Keratinocyte (primary cell): ENCODE data around the gene KCNK17. TPM values are rescaled to one million over a fixed set of nuclear protein-coding genes. Genes with fewer than 3 reads are reported as not detected.

Experiments
- DNase-seq: peaks from one replicate; pipeline ENCODE4 v3.0.0-alpha.2; 2011; ENCODE audit warnings: low read depth, missing footprints, low spot score
- FAIRE-seq: peaks from 2 replicates; lab custom pipeline; 2011; peaks lifted over from hg19 to GRCh38; lab: Jason Lieb, UNC
- H2AFZ ChIP-seq: 2 replicates; pipeline ENCODE4 v1.6.0; 2012; ENCODE audit warnings: low read length, control low read depth, inconsistent platforms; ENCODE audit not compliant: control insufficient read depth
- H3K27ac ChIP-seq: 2 replicates; pipeline ENCODE4 v1.5.1; 2011; ENCODE audit warnings: low read length; ENCODE audit not compliant: control insufficient read depth, insufficient read depth
- H3K27me3 ChIP-seq: 3 replicates; pipeline ENCODE4 v1.6.0; 2011; ENCODE audit warnings: low read length; ENCODE audit not compliant: control insufficient read depth, insufficient read depth; ENCODE audit errors: extremely low read depth
- H3K36me3 ChIP-seq, 2 experiments: 2 replicates in 1 of 2; 3 replicates in 1 of 2; pipeline ENCODE4 v1.5.1; 2011; ENCODE audit warnings: low read length in 2 of 2, mild to moderate bottlenecking in 1 of 2; ENCODE audit not compliant: control insufficient read depth in 2 of 2, insufficient read depth in 2 of 2; ENCODE audit errors: extremely low read depth in 1 of 2
- H3K4me1 ChIP-seq: 3 replicates; pipeline ENCODE4 v1.5.1; 2011; ENCODE audit warnings: low read length; ENCODE audit not compliant: control insufficient read depth, insufficient read depth; ENCODE audit errors: extremely low read depth
- H3K4me2 ChIP-seq: 3 replicates; pipeline ENCODE4 v1.6.0; 2011; ENCODE audit warnings: low read depth, low read length; ENCODE audit not compliant: control insufficient read depth, insufficient read depth; ENCODE audit errors: extremely low read depth
- H3K4me3 ChIP-seq, 3 experiments: fragments of 200-600 bp in 1 of 3; sonication (generic) in 1 of 3; 2 replicates in 2 of 3; 3 replicates in 1 of 3; pipeline ENCODE4 v1.5.1; 2011 to 2016; ENCODE audit warnings: low read length in 3 of 3, mild to moderate bottlenecking in 3 of 3, control low read depth in 2 of 3, inconsistent platforms in 1 of 3, low read depth in 1 of 3, mixed read lengths in 1 of 3, mixed run types in 1 of 3, moderate library complexity in 1 of 3; ENCODE audit not compliant: control insufficient read depth in 2 of 3, insufficient read depth in 2 of 3; ENCODE audit errors: extremely low read depth in 1 of 3
- H3K79me2 ChIP-seq: 2 replicates; pipeline ENCODE4 v1.6.0; 2012; ENCODE audit warnings: low read length; ENCODE audit not compliant: control insufficient read depth, insufficient read depth
- H3K9ac ChIP-seq: 3 replicates; pipeline ENCODE4 v1.6.0; 2011; ENCODE audit warnings: low read length; ENCODE audit not compliant: control insufficient read depth, insufficient read depth; ENCODE audit errors: extremely low read depth
- H3K9me1 ChIP-seq: 3 replicates; pipeline ENCODE4 v1.6.0; 2011; ENCODE audit warnings: low read length; ENCODE audit not compliant: control insufficient read depth, insufficient read depth; ENCODE audit errors: extremely low read depth
- H3K9me3 ChIP-seq: 2 replicates; pipeline ENCODE4 v1.5.1; 2012; ENCODE audit warnings: low read depth, low read length; ENCODE audit not compliant: control insufficient read depth
- H4K20me1 ChIP-seq: 3 replicates; pipeline ENCODE4 v1.6.0; 2011; ENCODE audit warnings: low read length; ENCODE audit not compliant: control insufficient read depth, insufficient read depth; ENCODE audit errors: extremely low read depth
- CTCF ChIP-seq, 3 experiments: IDR thresholded peaks in 1 of 3; conservative IDR thresholded peaks in 1 of 3; optimal IDR thresholded peaks in 1 of 3; 2 replicates in 2 of 3; 3 replicates in 1 of 3; pipeline versions ENCODE3 to v1.5.1; 2011; ENCODE audit warnings: low read length in 3 of 3, mild to moderate bottlenecking in 3 of 3, moderate library complexity in 2 of 3, control low read depth in 1 of 3, inconsistent platforms in 1 of 3; ENCODE audit not compliant: insufficient read depth in 2 of 3; ENCODE audit errors: extremely low read depth in 1 of 3
- EZH2 ChIP-seq: IDR thresholded peaks from one replicate; pipeline ENCODE4 v1.6.1; 2012; ENCODE audit warnings: inconsistent platforms, mild to moderate bottlenecking, low read length, moderate library complexity
- dilution Hi-C: fragments of 300-500 bp; cut with MboI; formaldehyde crosslinking; loops from one replicate; pipeline ENCODE4 v1.7.0; 2020; ENCODE audit warnings: low sequenced_read_pairs; ENCODE audit not compliant: extremely low pct_ligation_motif_present
- polyA plus RNA-seq, 5 experiments: library from polyadenylated mRNA; depleted of rRNA in 3 of 5; stranded (reverse) in 3 of 5; stranded (forward) in 1 of 5; unstranded in 1 of 5; fragments of >200 nt; gene quantifications; 1 replicate in 1 of 5; 2 replicates in 3 of 5; 3 replicates in 1 of 5; pipeline versions ENCODE4 v1.2.1 to v1.2.3, GENCODE V29; 2011 to 2012; ENCODE audit warnings: missing spikeins in 2 of 5, low read depth in 1 of 5, low replicate concordance in 1 of 5

KCNK17 gene
- polyA plus RNA-seq, 1 donor (not counting 4 experiments of a cell fraction or from before 2014, with no cell fraction given), result not detected

GRCh38 chr6:39300739-39301138 lies 13.5 kb downstream of the KCNK17 start:
- no peak for FAIRE-seq

GRCh38 chr6:39298061-39298460 lies 16.2 kb downstream of the KCNK17 start:
- Histone ChIP-seq H4K20me1 (no peaks in the 10 kb centered on the region), H2AFZ (no peak overlapping the region), H3K79me2 (no peaks in the 10 kb centered on the region), H3K9ac (no peak overlapping the region), H3K9me1 (no peaks in the 10 kb centered on the region), H3K9me3 (no peaks in the 10 kb centered on the region), H3K4me3 (no peak overlapping the region), H3K27ac (no peak overlapping the region), H3K4me2 (no peak overlapping the region), H3K27me3 (peaks cover 11% of the 10 kb centered on the region), H3K4me1 (peaks cover 1% of the 10 kb centered on the region), H3K36me3 (no peaks in the 10 kb centered on the region)
- dilution Hi-C loops, result no loop called here
- FAIRE-seq (no peak), DNase-seq (no peak)
- TF ChIP-seq CTCF (optimal IDR thresholded peaks at IDR 0.05 in 1 of 3, IDR thresholded peaks at IDR 0.05 in 1 of 3, conservative IDR thresholded peaks at IDR 0.05 in 1 of 3; ENCODE audit: extremely low read depth in 1 of 3, insufficient read depth in 2 of 3, low read length in 3 of 3) (no peak), EZH2 (no peak)

More at GRCh38 chr6:39300739-39301138, 13.5 kb downstream of the KCNK17 start:
- Histone ChIP-seq H3K36me3 (no peaks in the 10 kb centered on the region), H3K79me2 (no peaks in the 10 kb centered on the region), H3K4me2 (no peak overlapping the region), H4K20me1 (no peaks in the 10 kb centered on the region), H2AFZ (no peak overlapping the region), H3K9me3 (no peaks in the 10 kb centered on the region), H3K4me1 (peaks cover 2% of the 10 kb centered on the region), H3K4me3 (no peak overlapping the region), H3K9me1 (no peaks in the 10 kb centered on the region), H3K9ac (no peak overlapping the region), H3K27me3 (peaks cover 5% of the 10 kb centered on the region), H3K27ac (no peak overlapping the region)
- dilution Hi-C loops, result no loop called here
- TF ChIP-seq CTCF (optimal IDR thresholded peaks at IDR 0.05 in 1 of 3, IDR thresholded peaks at IDR 0.05 in 1 of 3, conservative IDR thresholded peaks at IDR 0.05 in 1 of 3; ENCODE audit: extremely low read depth in 1 of 3, insufficient read depth in 2 of 3, low read length in 3 of 3) (no peak), EZH2 (no peak)
- DNase-seq, result no peak
